NCI-H146 treated with DMSO at 0.1 percent for 48 hours (cell line): Measurements from ENCODE around the gene ACOT12.

Experiments used
- DNase-seq: peaks from one replicate; lab custom pipeline; 2025; ENCODE audit not compliant: unreplicated experiment; lab: John Stamatoyannopoulos, UW

ACOT12 gene

DNA sequence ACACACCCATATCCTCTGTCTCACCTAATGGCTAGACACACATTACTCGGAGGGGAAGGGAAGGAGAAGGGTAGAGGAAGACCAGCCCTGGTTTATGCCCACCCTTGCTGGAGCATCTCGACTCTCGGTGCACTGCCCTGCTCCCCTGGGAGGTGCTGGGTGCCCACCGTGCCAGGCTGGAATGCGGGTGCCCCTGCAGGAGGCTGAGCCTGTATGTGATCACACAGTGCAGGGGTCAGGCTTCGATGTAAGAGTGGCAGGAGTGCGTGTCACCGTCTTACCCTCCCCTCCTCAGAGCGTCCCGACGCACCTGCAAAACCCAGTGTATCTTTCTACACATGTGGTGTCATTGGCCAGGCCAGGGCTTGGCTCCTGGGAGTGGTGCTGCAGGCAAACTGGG, 7.3 kb upstream of the ACOT12 start:
- DNase-seq, result no peak

DNA sequence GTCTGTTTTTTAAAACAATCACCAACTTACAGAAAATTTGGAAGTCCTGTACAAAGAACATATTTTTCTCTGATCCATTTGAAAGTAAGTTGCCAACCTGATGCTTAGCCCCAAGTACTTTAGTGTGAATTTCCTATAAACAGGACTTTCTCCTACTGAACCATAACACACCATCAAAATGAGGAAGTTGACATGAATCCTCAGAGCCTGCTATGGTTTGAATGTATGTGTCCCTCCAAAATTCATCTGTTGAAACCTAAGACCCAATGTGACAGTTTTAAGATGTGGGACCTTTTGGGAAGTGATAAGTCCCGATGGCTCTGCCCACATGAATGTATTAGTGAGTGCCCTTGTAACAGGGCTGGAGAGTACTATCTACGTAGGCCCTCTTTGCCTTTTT, 6.4 kb upstream of the ACOT12 start:
- no peak for DNase-seq

DNA sequence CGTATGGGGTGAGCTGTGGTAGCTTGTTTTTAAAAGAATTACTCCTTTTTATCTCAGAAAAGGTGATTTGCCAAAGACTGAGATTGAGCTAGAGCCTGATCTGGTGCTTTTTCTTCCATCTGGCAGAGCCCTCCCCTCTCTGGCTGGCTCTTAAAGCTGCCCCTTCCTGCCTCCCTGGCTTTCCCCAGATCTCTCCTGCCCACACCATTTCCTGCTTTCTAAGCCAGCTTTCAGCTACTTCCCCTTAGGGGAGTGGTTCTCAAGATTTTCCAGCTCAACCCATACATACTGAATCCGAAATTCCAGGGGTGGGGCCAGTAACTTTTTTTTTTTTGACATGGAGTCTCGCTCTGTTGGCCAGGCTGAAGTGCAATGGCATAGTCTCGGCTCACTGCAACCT, 4.8 kb upstream of the ACOT12 start:
- no peak for DNase-seq

DNA sequence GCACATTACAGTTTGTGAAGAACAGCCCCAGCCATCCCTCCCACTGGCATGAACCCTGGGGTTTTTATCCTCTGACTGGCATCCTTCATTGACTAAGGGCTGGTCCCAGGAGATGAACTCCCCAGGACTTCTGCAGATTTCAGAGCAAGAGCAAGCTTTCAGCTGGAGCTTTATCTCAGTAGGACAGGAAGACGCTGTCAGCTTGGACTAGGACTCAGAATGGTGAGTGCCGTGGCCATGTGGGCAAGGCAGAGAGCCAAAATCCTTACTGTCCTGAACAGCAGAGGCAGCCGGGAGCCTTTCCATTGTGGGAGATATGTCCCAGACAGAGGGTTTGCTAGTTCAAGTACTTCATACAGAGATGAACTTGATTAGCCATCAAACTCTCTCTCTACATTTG, 3.2 kb upstream of the ACOT12 start:
- DNase-seq, result no peak

DNA sequence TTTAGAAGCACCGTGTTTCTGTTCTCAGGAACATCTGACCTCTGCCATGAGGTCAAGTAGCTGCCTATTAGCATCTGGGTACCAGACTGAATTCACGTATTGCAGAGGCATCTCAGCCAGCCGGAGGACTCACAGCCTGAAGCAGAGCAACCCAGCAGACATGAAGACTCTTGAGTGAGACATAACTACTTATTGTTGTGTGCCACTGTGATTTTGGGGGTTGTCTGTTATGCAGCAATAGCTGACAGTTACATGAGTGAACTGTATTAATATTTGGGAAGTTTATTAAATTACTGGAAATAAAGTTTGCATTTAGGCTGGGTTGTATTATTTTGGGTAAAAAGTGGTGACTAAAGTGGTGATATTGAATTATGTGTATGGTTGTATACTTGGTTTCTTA, 1.3 kb upstream of the ACOT12 start:
- no peak for DNase-seq

DNA sequence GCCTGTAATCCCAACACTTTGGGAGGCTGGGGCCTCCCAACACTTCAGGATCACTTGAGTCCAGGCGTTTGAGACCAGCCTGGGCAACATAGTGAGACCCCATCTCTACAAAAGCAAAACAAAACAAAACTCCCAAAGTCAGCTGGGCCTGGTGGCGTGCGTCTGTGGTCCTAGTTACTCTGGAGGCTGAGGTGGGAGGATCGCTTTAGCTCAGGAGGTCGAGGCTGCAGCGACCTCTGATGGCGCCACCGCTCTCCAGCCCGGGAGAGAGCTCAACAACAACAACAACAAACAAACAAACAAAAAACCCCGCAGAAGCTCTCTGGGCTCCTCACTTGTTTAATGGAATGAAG, 528 bp downstream of the ACOT12 start:
- no peak for DNase-seq

DNA sequence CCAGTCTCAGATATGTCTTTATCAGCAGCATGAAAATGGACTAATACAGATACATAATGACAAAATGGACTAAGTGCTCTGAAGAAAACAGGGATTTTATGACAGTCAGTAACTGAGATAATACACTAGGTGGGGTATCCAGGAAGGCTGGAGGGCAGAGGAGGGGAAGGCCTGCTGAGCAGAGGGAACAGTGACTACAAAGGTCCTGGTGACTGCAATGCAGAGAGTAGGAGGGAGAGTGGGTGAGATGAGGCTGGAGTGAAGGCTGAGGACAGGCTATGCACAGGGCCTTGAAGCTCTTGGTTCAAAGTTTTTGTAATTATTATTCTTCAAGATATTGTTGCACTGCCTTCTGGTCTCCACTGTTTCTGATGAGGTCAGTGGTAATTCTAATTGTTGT, 4.9 kb downstream of the ACOT12 start:
- no peak for DNase-seq

DNA sequence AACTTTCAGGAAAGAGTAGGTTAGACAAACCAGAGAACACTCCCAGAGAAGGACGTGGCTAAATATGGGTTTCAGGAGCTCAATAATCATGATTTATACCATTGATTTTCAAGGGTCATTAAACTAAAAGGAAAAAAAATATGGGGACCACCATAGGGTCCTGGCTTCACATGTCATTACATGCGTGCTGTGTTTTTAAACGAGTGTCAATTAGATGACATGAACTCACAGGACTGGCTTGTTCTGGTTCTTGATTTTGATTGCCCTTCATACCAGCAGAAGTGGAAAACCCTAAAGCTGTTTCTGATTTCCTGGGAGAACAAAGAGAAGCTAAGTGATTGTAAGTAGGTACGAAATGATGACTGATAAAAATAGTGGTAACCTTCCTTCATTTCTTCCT, 5.8 kb downstream of the ACOT12 start:
- no peak for DNase-seq

DNA sequence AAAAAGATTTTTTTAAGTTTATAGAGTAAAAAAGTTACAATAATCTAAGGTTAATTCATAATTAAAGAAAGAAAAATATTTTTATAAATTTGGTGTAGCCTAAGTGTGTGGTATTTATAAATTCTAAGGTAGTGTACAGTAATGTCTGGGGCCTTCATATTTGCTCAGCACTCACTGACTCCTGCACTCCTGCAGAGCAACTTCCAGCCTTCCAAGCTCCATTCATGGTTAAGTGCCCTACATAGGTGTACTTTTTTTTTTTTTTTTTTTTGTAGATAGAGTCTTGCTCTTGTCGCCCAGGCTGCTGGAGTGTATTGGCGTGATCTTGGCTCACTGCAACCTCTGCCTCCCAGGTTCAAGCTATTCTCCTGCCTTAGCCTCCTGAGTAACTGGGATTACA, 10.1 kb downstream of the ACOT12 start:
- no peak for DNase-seq

DNA sequence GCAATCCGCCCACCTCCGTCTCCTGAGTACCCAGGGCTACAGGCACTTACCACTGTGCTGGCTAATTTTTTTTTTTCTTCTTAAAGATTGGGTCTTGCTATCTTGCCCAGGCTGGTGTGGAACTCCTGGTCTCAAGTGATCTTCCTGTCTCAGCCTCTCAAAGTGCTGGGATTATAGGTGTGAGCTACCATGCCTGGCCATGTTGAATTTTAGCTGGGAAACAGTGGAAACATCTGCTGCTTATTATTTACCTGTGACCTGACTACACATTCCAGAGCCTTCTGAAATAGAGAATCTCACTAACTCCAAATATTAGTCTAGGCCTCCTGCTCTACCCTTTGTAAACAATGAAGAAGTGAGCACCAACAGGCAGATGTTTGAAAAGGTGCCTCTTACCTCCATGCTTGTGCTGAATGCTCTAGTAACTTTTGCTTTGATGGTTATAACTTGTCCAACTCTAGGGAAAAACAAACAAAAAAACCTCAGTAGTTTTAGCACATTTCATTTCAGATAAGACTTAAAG, 22.5 kb downstream of the ACOT12 start:
- no peak for DNase-seq

DNA sequence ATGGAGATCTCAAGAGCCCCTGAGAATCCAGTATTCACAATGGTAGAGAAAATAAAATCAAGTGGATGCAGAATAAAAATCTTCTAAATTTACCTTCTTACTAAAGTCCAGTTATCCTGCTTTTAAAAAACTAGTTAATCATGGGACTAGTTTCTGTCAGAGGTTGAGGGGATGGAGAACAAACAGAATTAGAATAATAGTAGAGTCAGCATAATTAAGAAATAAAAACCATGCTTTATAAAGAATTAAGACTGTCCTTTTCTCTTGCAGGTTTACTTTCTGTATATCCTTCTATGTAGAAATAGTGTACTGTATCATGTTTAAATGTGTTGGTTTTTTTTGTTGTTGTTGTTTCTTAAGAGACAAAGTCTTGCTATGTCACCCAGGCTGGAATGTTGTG, 23.0 kb downstream of the ACOT12 start:
- DNase-seq, result no peak

DNA sequence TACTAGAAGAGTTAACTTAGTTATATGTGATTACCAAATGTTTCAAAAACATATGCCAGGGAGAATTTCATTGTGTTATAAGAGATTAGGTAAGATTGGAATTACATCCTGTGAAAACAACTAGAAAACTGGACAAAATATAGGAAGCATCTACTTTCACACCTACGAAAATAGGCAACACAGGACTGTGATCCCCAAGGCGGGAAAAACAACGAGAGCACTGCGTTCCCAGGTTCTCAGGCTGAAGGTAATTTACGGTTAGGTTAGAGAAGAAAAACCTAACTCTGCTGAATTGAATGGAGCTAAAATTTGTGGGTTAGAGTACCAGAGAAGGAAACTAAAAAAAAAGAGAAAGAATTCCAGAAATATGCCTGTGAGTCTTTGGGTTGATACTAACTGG, 28.4 kb downstream of the ACOT12 start:
- DNase-seq, result no peak

DNA sequence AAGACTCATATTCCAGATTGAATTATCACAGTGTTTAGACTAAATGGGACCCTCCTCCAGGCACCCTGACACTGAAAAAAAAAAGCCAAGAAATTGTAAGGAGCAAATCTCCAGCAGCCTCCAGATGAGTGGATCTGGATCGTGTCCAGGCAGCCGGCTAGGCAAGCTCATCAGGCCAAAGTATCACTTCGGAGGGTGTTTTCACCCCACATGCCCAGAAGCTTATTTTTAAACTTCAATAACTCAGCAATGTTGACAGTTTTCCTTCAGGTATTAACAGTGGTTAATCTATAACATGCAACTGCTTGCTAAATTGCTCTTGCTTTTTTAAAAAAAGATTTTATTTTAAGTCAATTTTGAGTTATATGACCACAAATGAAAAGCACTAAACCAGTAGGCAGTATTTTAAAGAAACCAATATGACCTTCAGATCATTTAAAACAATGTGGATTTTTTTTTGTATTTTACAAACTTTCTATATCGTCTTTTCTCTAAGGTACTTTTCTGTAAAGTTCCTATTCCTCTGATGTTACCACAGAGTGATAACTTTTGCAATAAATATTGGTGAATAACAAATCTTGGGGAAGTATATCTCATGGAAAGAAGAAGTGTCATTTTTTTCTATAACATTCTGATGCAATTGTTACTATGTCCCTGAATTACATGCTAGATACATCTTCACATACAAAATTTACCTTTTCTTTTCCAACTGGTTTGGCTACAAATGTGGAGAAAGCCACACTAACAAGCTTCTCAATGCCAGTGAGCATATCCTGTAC, 30.7 kb downstream of the ACOT12 start:
- no peak for DNase-seq

DNA sequence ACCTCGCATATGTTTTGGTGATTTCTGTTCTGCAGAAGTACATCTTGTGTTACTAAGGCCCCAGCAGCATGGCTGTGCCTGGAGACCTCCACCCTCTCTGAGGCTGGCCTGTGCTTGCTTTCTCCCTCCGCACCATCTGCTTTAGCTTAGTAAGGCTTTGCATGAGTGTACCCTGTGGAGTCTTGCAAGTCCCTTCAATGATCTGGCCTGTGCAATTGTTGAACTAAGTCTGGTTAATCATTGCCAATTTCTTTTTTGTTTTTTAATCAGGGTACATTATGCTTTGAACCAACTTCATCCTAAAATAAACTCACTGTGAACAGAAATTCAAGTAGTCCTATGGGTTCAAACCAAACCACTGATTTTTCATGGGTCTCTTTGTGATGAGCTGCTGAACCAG, 32.3 kb downstream of the ACOT12 start:
- no peak for DNase-seq

DNA sequence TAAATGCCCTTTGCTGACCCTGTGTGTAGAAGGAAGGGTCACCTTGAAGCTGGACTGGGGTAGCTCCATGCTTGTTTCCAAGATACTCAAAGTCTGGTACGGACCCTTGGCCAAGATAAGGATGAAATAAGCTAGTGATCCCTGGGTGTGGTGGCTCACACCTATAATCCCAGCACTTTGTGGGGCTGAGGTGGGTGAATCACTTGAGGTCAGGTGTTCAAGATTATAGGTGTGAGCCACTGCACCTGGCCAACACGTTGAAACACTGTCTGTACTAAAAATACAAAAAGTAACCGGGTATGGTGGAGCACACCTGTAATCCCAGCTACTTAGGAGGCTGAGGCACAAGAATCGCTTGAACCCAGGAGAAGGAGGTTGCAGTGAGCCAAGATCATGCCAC, 33.3 kb downstream of the ACOT12 start:
- DNase-seq, result no peak

DNA sequence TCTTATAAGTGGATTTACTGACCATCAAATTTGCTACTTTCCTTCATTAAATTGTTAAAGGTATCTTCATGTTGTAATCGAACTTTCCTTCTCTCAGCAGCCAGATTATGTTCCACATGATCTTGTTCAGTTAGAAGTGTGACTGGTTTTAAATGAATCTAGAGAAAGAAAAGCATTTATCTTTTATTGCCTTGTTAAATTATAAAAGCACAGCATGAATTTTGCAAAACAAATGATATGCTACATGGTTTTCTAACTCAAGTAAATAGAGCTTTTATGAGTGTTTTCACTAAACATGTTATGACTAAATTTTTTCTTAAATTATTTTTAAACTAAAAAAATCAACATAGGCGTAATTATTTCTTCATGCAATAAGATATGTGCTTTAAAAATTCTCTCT, 34.1 kb downstream of the ACOT12 start:
- no peak for DNase-seq

DNA sequence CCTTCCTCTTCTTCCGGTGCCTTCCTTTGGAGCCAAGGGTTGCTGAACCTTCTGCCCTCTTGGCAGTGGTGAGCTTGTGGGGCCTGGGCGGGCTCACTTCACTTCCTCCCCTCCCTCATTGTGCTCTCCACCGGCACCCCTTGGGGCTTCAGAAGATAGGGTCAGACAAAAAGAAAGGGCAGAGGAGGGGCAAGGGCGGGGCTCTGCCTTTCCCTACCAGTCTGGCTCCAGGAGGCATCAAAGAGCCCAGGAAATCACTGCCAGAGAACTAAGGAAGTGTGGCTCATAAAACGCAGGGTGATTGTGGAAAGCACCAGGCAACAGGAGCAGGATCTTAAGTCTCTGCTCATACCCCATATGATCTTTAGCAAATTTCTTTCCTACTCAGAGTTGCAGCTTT, 34.8 kb downstream of the ACOT12 start:
- no peak for DNase-seq

DNA sequence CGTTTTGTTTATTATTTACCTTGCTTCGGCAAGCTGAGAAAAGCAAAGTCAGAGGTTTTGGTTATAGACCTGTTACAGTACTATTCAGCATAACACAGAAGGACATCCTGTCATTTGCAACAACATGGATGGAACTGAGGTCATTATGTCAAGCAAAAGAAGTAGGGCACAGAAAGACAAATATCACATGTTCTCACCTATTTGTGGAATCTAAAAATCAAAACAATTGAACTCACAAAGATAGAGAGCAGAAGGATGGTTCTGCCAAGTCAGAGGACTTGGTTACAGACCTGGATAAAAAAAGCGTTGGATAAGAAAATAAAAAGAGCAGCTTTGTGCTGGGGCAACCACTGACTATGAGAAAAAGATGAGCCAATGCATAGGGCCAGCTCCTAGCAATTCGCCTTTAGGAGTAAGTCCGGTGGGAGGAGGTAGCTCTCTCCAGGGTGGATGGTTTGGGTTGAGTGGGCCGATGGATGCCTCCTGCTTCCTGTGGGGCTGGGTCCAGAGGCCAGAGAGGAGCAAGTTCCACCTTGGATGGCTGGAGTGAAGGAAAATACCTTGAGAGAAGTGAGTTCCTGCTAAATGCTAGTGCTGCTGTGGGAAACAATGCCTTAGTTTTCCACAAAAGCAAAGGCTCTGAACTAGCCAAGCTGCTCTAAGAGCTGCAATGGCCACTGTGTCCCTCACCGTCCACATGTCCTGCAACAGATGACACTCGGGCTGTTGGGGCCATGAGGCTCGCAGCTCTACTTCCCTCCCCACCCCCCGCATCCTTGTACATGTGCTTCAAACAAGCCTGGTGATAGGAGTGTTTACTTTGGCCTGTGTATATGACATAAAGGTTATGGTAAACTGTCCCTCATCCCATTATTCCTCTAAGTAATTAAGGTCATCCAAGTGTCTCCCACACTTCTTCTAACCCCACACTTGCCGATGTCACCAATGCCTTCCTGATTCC, 38.4 kb downstream of the ACOT12 start:
- no peak for DNase-seq

DNA sequence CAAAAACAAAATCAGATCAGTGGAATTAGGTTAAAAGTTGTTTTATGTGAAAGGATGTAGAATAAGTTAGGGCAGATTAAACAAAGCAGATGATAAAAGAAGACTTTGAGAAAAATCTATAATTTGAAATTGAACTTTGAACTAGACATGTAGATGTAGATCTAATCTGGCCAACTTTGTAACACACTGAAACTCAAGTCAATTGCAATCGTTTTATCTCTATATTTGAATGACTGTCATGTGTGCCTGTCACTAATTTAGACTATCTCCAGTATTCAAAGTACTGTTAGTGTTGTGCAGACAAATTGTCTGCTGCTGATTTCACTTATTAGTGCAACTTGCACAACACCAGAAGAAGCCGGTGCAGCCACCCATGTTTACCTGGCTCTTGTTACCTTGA, 39.8 kb downstream of the ACOT12 start:
- no peak for DNase-seq

DNA sequence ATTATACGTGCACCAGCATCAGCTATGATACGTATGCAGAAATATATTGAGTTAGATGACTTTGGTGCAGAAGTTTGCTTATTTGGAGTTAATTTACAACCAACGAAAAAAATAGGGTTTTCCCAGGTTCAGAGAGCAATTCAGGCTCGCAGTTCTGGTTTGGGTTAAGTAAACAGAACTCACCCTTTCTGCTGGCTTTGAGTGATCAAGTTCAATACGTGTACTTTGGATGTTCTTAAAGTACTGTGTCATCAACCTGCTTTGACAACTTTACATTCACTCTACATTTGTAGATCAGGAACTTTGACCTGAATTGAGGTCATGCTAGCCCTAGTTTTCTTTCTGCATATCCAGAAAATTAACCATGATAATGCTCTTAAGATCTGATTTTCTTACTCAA, 40.7 kb downstream of the ACOT12 start:
- DNase-seq, result no peak

DNA sequence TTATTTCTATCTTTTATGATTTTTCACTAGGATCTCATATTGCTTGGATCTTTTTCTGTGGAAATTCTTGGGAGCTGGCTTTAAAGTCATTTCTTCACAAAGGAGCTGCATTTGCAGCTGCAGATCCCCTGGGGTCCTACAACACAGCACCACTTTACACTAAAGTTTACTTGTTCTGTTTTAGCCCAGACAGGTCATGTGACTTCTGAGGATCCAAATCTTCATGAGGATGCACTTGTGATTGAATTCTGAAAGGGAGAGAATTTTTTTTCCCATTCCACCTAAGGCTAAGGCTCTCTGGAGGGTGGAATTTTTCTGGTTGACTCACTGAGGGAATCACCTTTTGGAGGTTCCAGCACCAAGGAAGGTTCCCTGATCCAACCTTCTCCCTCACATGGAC, 43.4 kb downstream of the ACOT12 start:
- no peak for DNase-seq

DNA sequence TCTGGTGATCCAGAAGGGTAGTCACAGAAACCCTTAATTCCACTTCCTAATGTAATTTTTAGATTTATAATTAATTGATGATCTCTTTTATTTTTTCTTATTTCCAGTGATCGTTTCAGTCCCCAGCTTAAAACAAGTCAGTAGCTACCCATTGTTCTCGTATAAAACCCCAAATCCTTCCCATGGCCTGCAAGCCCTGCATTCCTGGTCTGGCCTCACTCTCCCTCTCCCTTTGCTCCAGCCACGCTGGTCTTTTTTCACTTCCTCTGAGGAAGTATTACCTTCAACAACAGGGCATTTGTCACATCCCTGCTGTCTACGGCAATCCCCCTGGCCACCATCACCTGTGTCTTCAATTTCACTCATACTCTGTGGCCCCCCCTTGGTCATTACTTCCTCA, 44.8 kb downstream of the ACOT12 start:
- no peak for DNase-seq
